ENCODE data around the gene MAFG.

Gene MAFG

GRCh38 chr17:81927653-81928543 lies at the start of gene MAFG:
TSS of gene MAFG (minus strand) at chr17:81927735. CDS start at chr17:81923185, 4,550 bp downstream.
- peak; percentile 85 for DNase-seq (ENCODE audit: low read depth)

GRCh38 chr17:81976332-81977210 lies 49.0 kb upstream of the MAFG start:
- DNase-seq (ENCODE audit: low read depth), result no peak

GRCh38 chr17:81973432-81973831 lies 45.9 kb upstream of the MAFG start:
- DNase-seq (ENCODE audit: low read depth), result no peak

- no peak for DNase-seq (ENCODE audit: low read depth)
Measured at GRCh38 chr17:81968850-81969812, 41.6 kb upstream of the MAFG start.

GRCh38 chr17:81968396-81968745 lies 40.8 kb upstream of the MAFG start:
- DNase-seq (ENCODE audit: low read depth), result no peak

GRCh38 chr17:81967533-81968395 lies 40.2 kb upstream of the MAFG start:
- DNase-seq (ENCODE audit: low read depth), result peak; percentile 35

GRCh38 chr17:81967244-81967532 lies 39.7 kb upstream of the MAFG start:
- no peak for DNase-seq (ENCODE audit: low read depth)

- DNase-seq (ENCODE audit: low read depth), result no peak
Measured at GRCh38 chr17:81966343-81967243, 39.1 kb upstream of the MAFG start.

GRCh38 chr17:81964081-81964849 lies 36.7 kb upstream of the MAFG start:
- DNase-seq (ENCODE audit: low read depth), result no peak

GRCh38 chr17:81962499-81963441 lies 35.2 kb upstream of the MAFG start:
- no peak for DNase-seq (ENCODE audit: low read depth)

- DNase-seq (ENCODE audit: low read depth), result no peak
Measured at GRCh38 chr17:81961521-81962498, 34.3 kb upstream of the MAFG start.

GRCh38 chr17:81961087-81961511 lies 33.6 kb upstream of the MAFG start, which contains the start of gene NOTUM:
TSS of gene NOTUM (minus strand) at chr17:81961187. CDS start at chr17:81960909, 278 bp downstream.
- DNase-seq (ENCODE audit: low read depth), result no peak

- DNase-seq (ENCODE audit: low read depth), result no peak
Measured at GRCh38 chr17:81960130-81960958, 32.8 kb upstream of the MAFG start.

GRCh38 chr17:81959362-81960129 lies 32.0 kb upstream of the MAFG start:
- no peak for DNase-seq (ENCODE audit: low read depth)
